Progenitor cell of endocrine pancreas (in vitro differentiated cells): ENCODE measurements around the gene PADI6. TPM values are rescaled to one million over a fixed set of nuclear protein-coding genes. Genes with fewer than 3 reads are reported as not detected.

Source experiments
- DNase-seq: peaks from one replicate; pipeline ENCODE4 v3.0.0; 2021; ENCODE audit warnings: low spot score; ENCODE audit not compliant: unreplicated experiment
- H3K27ac Mint-ChIP-seq: 2 replicates; pipeline ENCODE4 v1.8.0; 2021; ENCODE audit warnings: mild to moderate bottlenecking, moderate library complexity, mixed read lengths
- H3K27me3 Mint-ChIP-seq: 2 replicates; pipeline ENCODE4 v1.8.0; 2021; ENCODE audit warnings: mixed read lengths
- H3K36me3 Mint-ChIP-seq: 2 replicates; pipeline ENCODE4 v1.8.0; 2022; ENCODE audit warnings: mixed read lengths; ENCODE audit not compliant: insufficient read depth
- H3K4me1 Mint-ChIP-seq: 2 replicates; pipeline ENCODE4 v1.8.0; 2021; ENCODE audit warnings: low read depth, mixed read lengths
- H3K4me3 Mint-ChIP-seq: 2 replicates; pipeline ENCODE4 v1.8.0; 2021; ENCODE audit warnings: low read depth, mild to moderate bottlenecking, moderate library complexity, mixed read lengths
- H3K9me3 Mint-ChIP-seq: 2 replicates; pipeline ENCODE4 v1.8.0; 2021; ENCODE audit warnings: low read depth, mixed read lengths
- total RNA-seq: library from RNA; stranded (reverse); gene quantifications from 2 replicates; pipeline ENCODE4 v1.2.1, GENCODE V29; 2021
- TF ChIP-seq, protein P1 (sequence below): fragments of 200-600 bp; sonication (generic); IDR thresholded peaks from one replicate; pipeline ENCODE4 v1.5.0; 2021; ENCODE audit warnings: antibody characterized with exemption, mild to moderate bottlenecking; ENCODE audit not compliant: unreplicated experiment

PADI6 gene
- total RNA-seq, 1 donor from 2014 or later, result not detected

DNA sequence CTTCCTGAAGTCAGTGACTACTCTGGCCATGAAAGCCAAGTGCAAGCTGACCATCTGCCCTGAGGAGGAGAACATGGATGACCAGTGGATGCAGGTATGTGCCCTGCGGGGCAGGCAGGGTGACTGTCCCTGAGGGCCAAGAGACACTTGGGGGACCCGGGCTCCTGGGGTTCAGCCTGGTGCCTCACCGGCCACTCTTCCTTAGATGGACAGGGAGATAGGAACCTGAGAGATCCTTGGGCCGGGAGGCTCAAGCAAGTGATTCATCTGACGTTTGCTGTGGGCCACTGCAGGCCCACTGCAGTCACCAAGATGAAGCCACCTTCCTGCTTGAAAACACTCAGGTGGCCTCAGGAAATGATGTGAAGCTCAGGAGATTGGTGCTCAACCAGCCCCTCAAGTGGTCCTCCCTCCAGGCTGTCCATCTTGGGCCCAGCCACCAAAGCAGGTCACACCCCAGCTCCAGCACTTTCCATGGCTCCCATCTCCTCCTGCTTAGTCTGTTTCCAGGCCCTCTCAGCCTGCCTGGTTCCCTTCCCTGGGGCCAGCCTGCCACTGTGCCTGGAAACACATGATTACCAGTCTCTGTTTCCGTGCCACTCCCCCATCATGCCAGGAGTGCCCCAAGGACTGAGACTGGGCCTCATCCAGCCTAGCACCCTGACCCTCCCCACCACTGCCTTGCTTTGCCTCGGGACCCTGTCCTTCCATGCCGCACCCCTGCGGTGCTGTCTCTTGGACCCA is 25.8 kb upstream of the PADI6 start:
- Mint-ChIP-seq H3K27me3 (peaks cover 10% of the 10 kb centered on the region), H3K4me3 (no peak overlapping the region), H3K9me3 (peaks cover 9% of the 10 kb centered on the region), H3K27ac (no peak overlapping the region), H3K4me1 (no peaks in the 10 kb centered on the region), H3K36me3 (no peaks in the 10 kb centered on the region)
- TF ChIP-seq, protein P1, sequence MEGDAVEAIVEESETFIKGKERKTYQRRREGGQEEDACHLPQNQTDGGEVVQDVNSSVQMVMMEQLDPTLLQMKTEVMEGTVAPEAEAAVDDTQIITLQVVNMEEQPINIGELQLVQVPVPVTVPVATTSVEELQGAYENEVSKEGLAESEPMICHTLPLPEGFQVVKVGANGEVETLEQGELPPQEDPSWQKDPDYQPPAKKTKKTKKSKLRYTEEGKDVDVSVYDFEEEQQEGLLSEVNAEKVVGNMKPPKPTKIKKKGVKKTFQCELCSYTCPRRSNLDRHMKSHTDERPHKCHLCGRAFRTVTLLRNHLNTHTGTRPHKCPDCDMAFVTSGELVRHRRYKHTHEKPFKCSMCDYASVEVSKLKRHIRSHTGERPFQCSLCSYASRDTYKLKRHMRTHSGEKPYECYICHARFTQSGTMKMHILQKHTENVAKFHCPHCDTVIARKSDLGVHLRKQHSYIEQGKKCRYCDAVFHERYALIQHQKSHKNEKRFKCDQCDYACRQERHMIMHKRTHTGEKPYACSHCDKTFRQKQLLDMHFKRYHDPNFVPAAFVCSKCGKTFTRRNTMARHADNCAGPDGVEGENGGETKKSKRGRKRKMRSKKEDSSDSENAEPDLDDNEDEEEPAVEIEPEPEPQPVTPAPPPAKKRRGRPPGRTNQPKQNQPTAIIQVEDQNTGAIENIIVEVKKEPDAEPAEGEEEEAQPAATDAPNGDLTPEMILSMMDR, result no peak
- no peak for DNase-seq

DNA sequence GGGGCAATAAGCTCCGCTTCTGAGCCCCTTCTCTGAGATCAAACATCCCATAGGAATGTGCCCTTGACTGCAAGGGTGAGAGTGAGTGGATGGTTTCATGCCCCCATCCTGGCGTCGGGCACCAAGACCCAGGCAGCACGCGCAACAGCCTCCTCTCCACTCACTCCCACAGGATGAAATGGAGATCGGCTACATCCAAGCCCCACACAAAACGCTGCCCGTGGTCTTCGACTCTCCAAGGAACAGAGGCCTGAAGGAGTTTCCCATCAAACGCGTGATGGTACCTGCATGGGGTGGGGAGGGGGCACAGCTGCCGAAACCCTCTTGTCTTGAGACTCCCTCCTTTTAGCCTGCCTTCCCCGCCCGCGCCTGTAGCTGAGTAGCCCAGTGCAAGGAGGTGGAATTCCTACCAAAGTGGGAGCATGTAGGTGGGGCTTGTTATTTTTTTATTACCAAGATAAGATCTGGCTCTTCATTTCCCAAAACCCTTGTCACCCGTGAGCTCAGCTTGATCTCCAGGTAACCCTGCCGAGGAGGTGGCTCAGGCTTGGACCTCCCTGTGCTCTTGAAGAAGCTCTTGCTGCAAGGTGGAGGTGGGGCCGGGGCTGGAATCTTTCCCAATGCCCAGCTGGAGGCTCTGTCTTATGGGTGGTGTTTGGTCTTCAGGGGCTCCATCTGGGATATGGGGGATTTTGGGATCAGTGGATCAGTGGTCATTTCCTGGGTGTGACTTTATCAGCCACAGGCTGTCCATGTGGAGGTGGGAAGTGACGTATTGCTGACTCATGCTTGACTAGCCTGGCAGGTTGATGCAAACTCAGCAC is 24.0 kb upstream of the PADI6 start:
- Mint-ChIP-seq H3K9me3 (peaks cover 9% of the 10 kb centered on the region), H3K36me3 (no peaks in the 10 kb centered on the region), H3K4me1 (no peaks in the 10 kb centered on the region), H3K27me3 (peaks cover 21% of the 10 kb centered on the region), H3K4me3 (no peak overlapping the region), H3K27ac (no peak overlapping the region)
- no peak for DNase-seq
- TF ChIP-seq, protein P1, result no peak

DNA sequence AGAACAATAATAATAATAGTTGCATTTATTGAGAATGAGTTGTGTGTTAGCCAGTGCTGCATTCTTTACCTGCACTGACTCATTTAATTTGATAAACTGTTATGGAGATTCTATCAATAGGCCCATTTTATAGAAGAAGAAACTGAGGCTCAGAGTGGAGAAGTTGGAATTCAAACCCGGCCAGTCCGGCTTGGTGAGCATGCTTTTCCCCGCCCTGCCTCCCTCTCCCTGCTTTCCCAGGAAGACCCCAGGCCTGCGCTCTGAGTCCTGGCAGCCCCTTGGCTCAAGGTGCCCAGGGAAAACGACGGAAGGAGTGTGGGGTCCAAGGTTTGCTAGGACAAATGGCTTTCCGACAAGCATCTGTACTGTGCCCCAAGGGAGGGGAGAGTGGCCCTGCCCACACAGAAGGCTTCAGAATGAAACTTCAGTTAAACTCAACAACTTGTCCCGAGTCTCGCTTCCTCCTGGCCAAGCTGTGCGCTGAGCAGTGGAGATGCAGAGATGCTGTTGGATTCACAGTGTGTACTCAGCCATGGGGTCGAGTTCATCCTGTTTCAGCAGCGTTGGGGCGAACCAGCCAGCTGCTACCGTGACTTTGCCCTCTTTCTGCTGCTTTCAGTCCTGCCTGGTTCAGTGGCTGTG is 23.3 kb upstream of the PADI6 start:
- Mint-ChIP-seq H3K9me3 (peaks cover 5% of the 10 kb centered on the region), H3K36me3 (no peaks in the 10 kb centered on the region), H3K4me3 (no peak overlapping the region), H3K27me3 (peaks cover 23% of the 10 kb centered on the region), H3K4me1 (no peaks in the 10 kb centered on the region), H3K27ac (no peak overlapping the region)
- no peak for DNase-seq
- TF ChIP-seq, protein P1, result no peak

DNA sequence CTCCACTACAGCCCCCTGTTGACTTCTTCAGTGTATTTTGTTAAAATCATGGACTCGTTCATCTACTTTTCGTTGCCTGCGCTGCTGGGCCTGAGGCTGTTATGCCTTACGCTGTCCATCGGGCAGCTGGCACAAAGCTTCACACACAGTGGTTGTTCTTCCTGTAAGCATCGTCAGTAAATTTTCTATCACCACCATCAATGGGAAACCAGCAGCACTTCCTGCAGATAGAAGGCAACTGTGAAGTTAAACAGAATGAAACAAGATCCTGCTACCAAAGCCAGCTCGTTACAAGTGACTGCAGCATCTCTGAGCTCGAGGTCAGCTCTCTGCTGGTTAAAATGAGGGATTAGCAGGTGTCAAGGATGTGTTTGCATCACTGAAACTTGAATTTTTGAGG is 21.9 kb upstream of the PADI6 start:
- DNase-seq, result no peak
- peaks cover 21% of the 10 kb centered on the region for H3K27me3 Mint-ChIP-seq
- TF ChIP-seq, protein P1, result no peak

DNA sequence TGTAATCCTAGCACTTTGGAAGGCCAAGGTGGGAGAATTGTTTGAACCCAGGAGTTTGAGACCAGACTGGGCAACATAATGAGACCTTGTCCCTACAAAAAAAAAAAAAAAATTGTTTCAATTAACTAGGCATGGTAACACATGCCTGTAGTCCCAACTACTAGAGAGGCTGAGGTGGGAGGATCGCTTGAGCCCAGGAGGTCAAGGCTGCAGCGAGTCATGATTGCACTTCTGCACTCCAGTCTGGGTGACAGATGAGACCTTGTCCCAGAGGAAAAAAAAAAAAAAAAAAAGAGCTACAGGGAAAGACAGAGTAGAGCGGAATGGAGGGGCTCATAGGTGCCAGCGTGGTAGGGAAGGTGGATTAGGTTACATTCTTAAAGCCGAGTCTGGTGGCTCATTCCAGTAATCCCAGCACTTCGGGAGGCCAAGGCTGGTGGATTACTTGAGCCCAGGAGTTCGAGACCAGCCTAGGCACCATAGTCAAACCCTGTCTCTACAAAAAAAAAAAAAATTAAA is 21.0 kb upstream of the PADI6 start:
- TF ChIP-seq, protein P1, result no peak
- Mint-ChIP-seq H3K36me3 (no peaks in the 10 kb centered on the region), H3K27ac (no peak overlapping the region), H3K9me3 (no peaks in the 10 kb centered on the region), H3K4me3 (no peak overlapping the region), H3K27me3 (peaks cover 21% of the 10 kb centered on the region), H3K4me1 (no peaks in the 10 kb centered on the region)
- DNase-seq, result no peak

More for the DNA sequence above, 21.9 kb upstream of the PADI6 start:
- H3K4me3 Mint-ChIP-seq, result no peak overlapping the region
- H3K27ac Mint-ChIP-seq, result no peak overlapping the region
- H3K9me3 Mint-ChIP-seq, result no peaks in the 10 kb centered on the region
- H3K4me1 Mint-ChIP-seq, result no peaks in the 10 kb centered on the region
- no peaks in the 10 kb centered on the region for H3K36me3 Mint-ChIP-seq
